HCT116 (cell line): ENCODE measurements around the gene E2F1.

Experiments used
- CTCF ChIP-seq, 3 experiments: fragments of 200-600 bp in 1 of 3; sonication (generic) in 1 of 3; IDR thresholded peaks in 2 of 3; conservative IDR thresholded peaks in 1 of 3; 2 replicates each; pipeline ENCODE4 v1.5.1; 2012 to 2017; ENCODE audit warnings: low read depth in 2 of 3, low read length in 2 of 3, antibody characterized with exemption in 1 of 3, borderline replicate concordance in 1 of 3, control low read depth in 1 of 3, mild to moderate bottlenecking in 1 of 3, mixed read lengths in 1 of 3, mixed run types in 1 of 3, moderate library complexity in 1 of 3; ENCODE audit not compliant: insufficient read depth in 1 of 3
- EZH2 ChIP-seq: fragments of 200-600 bp; sonication (generic); IDR thresholded peaks from 2 replicates; pipeline ENCODE4 v1.6.1; 2017; ENCODE audit warnings: antibody characterized with exemption, mixed run types
- POLR2A ChIP-seq: IDR thresholded peaks from 2 replicates; pipeline ENCODE4 v1.7.0; 2011; ENCODE audit warnings: borderline replicate concordance; ENCODE audit not compliant: insufficient read depth, insufficient read length; ENCODE audit errors: extremely low read depth
- POLR2AphosphoS5 ChIP-seq: IDR thresholded peaks from 2 replicates; pipeline ENCODE4 v1.6.1; 2011; ENCODE audit warnings: mild to moderate bottlenecking, low read depth, low read length, moderate library complexity
- RAD21 ChIP-seq: IDR thresholded peaks from 2 replicates; pipeline ENCODE4 v1.6.1; 2012; ENCODE audit warnings: low read depth, mild to moderate bottlenecking
- REST ChIP-seq: IDR thresholded peaks from 2 replicates; pipeline ENCODE4 v1.6.1; 2012; ENCODE audit warnings: low read depth
- SP1 ChIP-seq: IDR thresholded peaks from 2 replicates; pipeline ENCODE4 v1.6.1; 2012; ENCODE audit warnings: low read depth
- SRF ChIP-seq: IDR thresholded peaks from 2 replicates; pipeline ENCODE4 v1.6.1; 2012; ENCODE audit warnings: low read depth
- ZBTB33 ChIP-seq: IDR thresholded peaks from 2 replicates; pipeline ENCODE4 v1.6.1; 2011; ENCODE audit warnings: mild to moderate bottlenecking, low read length, moderate library complexity; ENCODE audit not compliant: insufficient replicate concordance; ENCODE audit errors: extremely low read depth
- ZNF274 ChIP-seq: fragments of 200-500 bp; sonication (Bioruptor generic); IDR thresholded peaks from 2 replicates; pipeline ENCODE4 v1.6.1; 2014; ENCODE audit warnings: mild to moderate bottlenecking, low read depth, low read length, inconsistent platforms
- TF ChIP-seq, protein P1 (sequence below): IDR thresholded peaks from 2 replicates; pipeline ENCODE4 v1.6.1; 2012

- TF ChIP-seq SRF (no peak), SP1 (no peak), POLR2A (no peak), CTCF (IDR thresholded peaks at IDR 0.05 in 2 of 3, conservative IDR thresholded peaks at IDR 0.05 in 1 of 3; ENCODE audit: borderline replicate concordance in 1 of 3, insufficient read depth in 1 of 3, low read depth in 2 of 3, low read length in 2 of 3) (no peak), EZH2 (no peak), ZNF274 (no peak), POLR2AphosphoS5 (no peak), RAD21 (no peak), ZBTB33 (no peak), REST (no peak)
- TF ChIP-seq, protein P1, sequence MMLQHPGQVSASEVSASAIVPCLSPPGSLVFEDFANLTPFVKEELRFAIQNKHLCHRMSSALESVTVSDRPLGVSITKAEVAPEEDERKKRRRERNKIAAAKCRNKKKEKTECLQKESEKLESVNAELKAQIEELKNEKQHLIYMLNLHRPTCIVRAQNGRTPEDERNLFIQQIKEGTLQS: no peak
Observed at GRCh38 chr20:33727806-33728205, 41.6 kb upstream of the E2F1 start.
